Astrocyte of the hippocampus (primary cell): ENCODE measurements around the gene FOLR3.
"Not testable (repeated sequence)": the region's sequence is repeated elsewhere in the genome, so short reads cannot be mapped to it uniquely, and the experiment has no call there.

Experiments used
- DNase-seq: peaks from one replicate; pipeline ENCODE4 v3.0.0; 2011; ENCODE audit warnings: low read depth, low spot score

The FOLR3 gene

GRCh38 chr11:72162891-72163492 is 27.5 kb downstream of the FOLR3 start:
- DNase-seq: no peak

GRCh38 chr11:72164187-72164586 is 28.7 kb downstream of the FOLR3 start:
- DNase-seq: not testable (repeated sequence)

- not testable (repeated sequence) for DNase-seq
Measured at GRCh38 chr11:72169046-72169555, 33.6 kb downstream of the FOLR3 start.

GRCh38 chr11:72169754-72170153 is 34.2 kb downstream of the FOLR3 start:
- DNase-seq: not testable (repeated sequence)

GRCh38 chr11:72172043-72172442 is 36.5 kb downstream of the FOLR3 start:
- DNase-seq: not testable (repeated sequence)

- DNase-seq: no peak
Measured at GRCh38 chr11:72173291-72173690, 37.8 kb downstream of the FOLR3 start.

GRCh38 chr11:72174302-72175070 is 39.0 kb downstream of the FOLR3 start:
- DNase-seq: no peak

- no peak for DNase-seq
Measured at GRCh38 chr11:72177656-72178055, 42.1 kb downstream of the FOLR3 start.

GRCh38 chr11:72179049-72179803 is 43.7 kb downstream of the FOLR3 start:
- no peak for DNase-seq

- DNase-seq: peak; percentile 30
Measured at GRCh38 chr11:72179804-72180396, 44.4 kb downstream of the FOLR3 start.

GRCh38 chr11:72180892-72181552 is 45.5 kb downstream of the FOLR3 start:
- DNase-seq: peak; percentile 17

GRCh38 chr11:72181553-72181958 is 46.0 kb downstream of the FOLR3 start:
- DNase-seq: not testable (repeated sequence)

GRCh38 chr11:72188267-72188666 is 52.7 kb downstream of the FOLR3 start:
- DNase-seq: no peak
